Spleen (tissue), 11 donors: Measurements from ENCODE around the gene TTC34. TPM values are rescaled to one million over a fixed set of nuclear protein-coding genes. Genes with fewer than 3 reads are reported as not detected.

Experiments used
- DNase-seq: peaks from one replicate; pipeline ENCODE4 v3.0.0-alpha.2; 2020
- H3K27ac ChIP-seq, 8 donors: fragments of 200-600 bp; sonication (generic) in 7 of 8; 1 replicate in 4 of 8; 2 replicates in 4 of 8; pipeline versions ENCODE4 v1.5.0 to v1.8.0; 2016 to 2021; ENCODE audit warnings: inconsistent platforms in 4 of 8, mild to moderate bottlenecking in 4 of 8, moderate library complexity in 1 of 8
- H3K27me3 ChIP-seq, 7 donors: fragments of 200-600 bp; sonication (generic) in 6 of 7; replicated peaks in 1 of 7; 1 replicate in 4 of 7; 2 replicates in 3 of 7; pipeline versions ENCODE4 v1.5.0 to v1.8.0; 2016 to 2021; ENCODE audit warnings: inconsistent platforms in 3 of 7, mild to moderate bottlenecking in 1 of 7
- H3K36me3 ChIP-seq, 6 donors: fragments of 200-600 bp; sonication (generic) in 5 of 6; 1 replicate in 4 of 6; 2 replicates in 2 of 6; pipeline versions ENCODE4 v1.5.0 to v1.8.0; 2016 to 2021; ENCODE audit warnings: inconsistent platforms in 2 of 6
- H3K4me1 ChIP-seq, 6 donors: fragments of 200-600 bp; sonication (generic) in 5 of 6; 1 replicate in 3 of 6; 2 replicates in 3 of 6; pipeline versions ENCODE4 v1.5.0 to v1.8.0; 2016 to 2021; ENCODE audit warnings: inconsistent platforms in 3 of 6
- H3K4me3 ChIP-seq, 8 donors: fragments of 200-600 bp; sonication (generic) in 7 of 8; 1 replicate in 4 of 8; 2 replicates in 4 of 8; pipeline versions ENCODE4 v1.5.0 to v1.8.0; 2016 to 2021; ENCODE audit warnings: inconsistent platforms in 4 of 8, mild to moderate bottlenecking in 4 of 8, moderate library complexity in 2 of 8
- H3K9me3 ChIP-seq, 8 donors: fragments of 200-600 bp; sonication (generic) in 7 of 8; 1 replicate in 4 of 8; 2 replicates in 4 of 8; pipeline versions ENCODE4 v1.5.0 to v1.8.0; 2016 to 2021; ENCODE audit warnings: inconsistent platforms in 4 of 8
- POLR2A ChIP-seq, 3 donors: fragments of 450-650 bp; IDR thresholded peaks; one replicate each; pipeline ENCODE4 v1.5.1; 2017; ENCODE audit warnings: antibody characterized with exemption in 3 of 3, mild to moderate bottlenecking in 1 of 3
- POLR2AphosphoS5 ChIP-seq, 3 donors: sonication (generic); formaldehyde crosslinking; IDR thresholded peaks; one replicate each; pipeline ENCODE4 v1.5.1; 2017; ENCODE audit warnings: antibody characterized with exemption in 3 of 3
- WGBS, 5 donors: extraction: QIAGEN DNeasy Blood & Tissue Kit in 3 of 5; methylation state at CpG; one replicate each; pipeline versions ENCODE4 v1.1.5 to v1.1.7; 2013 to 2018; 5-methylcytosine and 5-hydroxymethylcytosine counted together
- intact Hi-C: fragments of 100-400 bp; cut with DNase I; formaldehyde crosslinking; loops from one replicate; pipeline ENCODE4 v1.15.0; 2023; ENCODE audit warnings: low total_unique reads
- polyA plus RNA-seq, 3 donors: library from polyadenylated mRNA; stranded (reverse); fragments of 200-250 nt; gene quantifications; one replicate each; pipeline ENCODE4 v1.2.1, GENCODE V29; 2013
- total RNA-seq, 7 donors: library from RNA; depleted of rRNA in 3 of 7; stranded (reverse); fragments of >200 nt in 3 of 7; fragmentation: NEBNext Ultra II Directional in 4 of 7; extraction: Animal tissue kit (Norgen Biotek cat#: 25700) in 4 of 7; gene quantifications; one replicate each; pipeline versions ENCODE4 v1.1.0 to v1.2.1, GENCODE V29; 2016 to 2021
- TF ChIP-seq, protein P1 (sequence below), 11 experiments: fragments of 200-600 bp in 7 of 11; fragments of 450-650 bp in 4 of 11; sonication (generic) in 4 of 11; IDR thresholded peaks in 8 of 11; conservative IDR thresholded peaks in 3 of 11; 1 replicate in 7 of 11; 2 replicates in 4 of 11; pipeline versions ENCODE4 v1.4.0 to v1.8.0; 2016 to 2021; ENCODE audit warnings: antibody characterized with exemption in 11 of 11, inconsistent platforms in 4 of 11, mild to moderate bottlenecking in 1 of 11
- donor health status: healthy with polysubstance abuse.
- donor health status: DM: no; HTN: no; CAD: no; lungs with moderate emphysema.
- donor health status: DM: no; HTN: no; CAD: no.
- donor health status: Bipolar disorder and iron deficiency.
- donor health status: healthy.
- donor health status: DM: no; HTN: no; CAD: no.
- donor health status: DM: yes; HTN: yes; CAD: no.

TTC34 gene
- total and polyA plus RNA-seq, 10 donors: 0.09 to 2.8 (median 1.4) TPM

DNA sequence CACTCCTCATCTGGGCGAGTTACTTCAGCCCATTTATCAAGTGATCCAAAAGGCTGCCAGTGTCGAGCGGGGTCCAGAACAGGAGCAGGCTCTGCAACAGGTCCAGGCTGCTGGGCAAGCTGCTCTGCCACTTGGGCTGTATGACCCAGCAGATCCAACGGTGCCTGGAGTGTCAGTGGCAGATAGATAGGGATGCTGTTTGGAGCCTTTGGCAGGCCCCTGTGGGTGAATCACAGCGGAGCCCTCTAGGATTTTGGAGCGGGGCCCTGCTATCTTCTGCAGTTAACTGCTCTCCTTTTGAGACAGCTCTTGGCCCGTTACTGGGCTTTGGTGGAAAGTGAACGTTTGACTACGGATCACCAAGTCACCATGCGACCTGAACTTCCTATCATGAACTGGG, 176.2 kb downstream of the TTC34 start:
- H3K4me3 ChIP-seq: no peak overlapping the region
- no peak for DNase-seq
- H3K27ac ChIP-seq: no peak overlapping the region
- 81 to 93% (median 86%) methylated on average over 10 of the region's 10 CpGs for WGBS, 5 donors
- H3K27me3 ChIP-seq: peaks cover 4 to 64% (median 47%) of the 10 kb centered on the region in 7 donors
- no peaks in the 10 kb centered on the region for H3K36me3 ChIP-seq
- peaks cover 0 to 15% (median 11%) of the 10 kb centered on the region in 6 donors for H3K4me1 ChIP-seq
- no peak for TF ChIP-seq POLR2A (IDR thresholded peaks at IDR 0.05)
- TF ChIP-seq, protein P1, sequence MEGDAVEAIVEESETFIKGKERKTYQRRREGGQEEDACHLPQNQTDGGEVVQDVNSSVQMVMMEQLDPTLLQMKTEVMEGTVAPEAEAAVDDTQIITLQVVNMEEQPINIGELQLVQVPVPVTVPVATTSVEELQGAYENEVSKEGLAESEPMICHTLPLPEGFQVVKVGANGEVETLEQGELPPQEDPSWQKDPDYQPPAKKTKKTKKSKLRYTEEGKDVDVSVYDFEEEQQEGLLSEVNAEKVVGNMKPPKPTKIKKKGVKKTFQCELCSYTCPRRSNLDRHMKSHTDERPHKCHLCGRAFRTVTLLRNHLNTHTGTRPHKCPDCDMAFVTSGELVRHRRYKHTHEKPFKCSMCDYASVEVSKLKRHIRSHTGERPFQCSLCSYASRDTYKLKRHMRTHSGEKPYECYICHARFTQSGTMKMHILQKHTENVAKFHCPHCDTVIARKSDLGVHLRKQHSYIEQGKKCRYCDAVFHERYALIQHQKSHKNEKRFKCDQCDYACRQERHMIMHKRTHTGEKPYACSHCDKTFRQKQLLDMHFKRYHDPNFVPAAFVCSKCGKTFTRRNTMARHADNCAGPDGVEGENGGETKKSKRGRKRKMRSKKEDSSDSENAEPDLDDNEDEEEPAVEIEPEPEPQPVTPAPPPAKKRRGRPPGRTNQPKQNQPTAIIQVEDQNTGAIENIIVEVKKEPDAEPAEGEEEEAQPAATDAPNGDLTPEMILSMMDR (IDR thresholded peaks at IDR 0.05 in 8 of 11, conservative IDR thresholded peaks at IDR 0.05 in 3 of 11): no peak
- TF ChIP-seq POLR2AphosphoS5 (IDR thresholded peaks at IDR 0.05): no peak
- intact Hi-C loops: no loop called here
- H3K9me3 ChIP-seq: peaks cover 0 to 14% (median 8%) of the 10 kb centered on the region in 8 donors

DNA sequence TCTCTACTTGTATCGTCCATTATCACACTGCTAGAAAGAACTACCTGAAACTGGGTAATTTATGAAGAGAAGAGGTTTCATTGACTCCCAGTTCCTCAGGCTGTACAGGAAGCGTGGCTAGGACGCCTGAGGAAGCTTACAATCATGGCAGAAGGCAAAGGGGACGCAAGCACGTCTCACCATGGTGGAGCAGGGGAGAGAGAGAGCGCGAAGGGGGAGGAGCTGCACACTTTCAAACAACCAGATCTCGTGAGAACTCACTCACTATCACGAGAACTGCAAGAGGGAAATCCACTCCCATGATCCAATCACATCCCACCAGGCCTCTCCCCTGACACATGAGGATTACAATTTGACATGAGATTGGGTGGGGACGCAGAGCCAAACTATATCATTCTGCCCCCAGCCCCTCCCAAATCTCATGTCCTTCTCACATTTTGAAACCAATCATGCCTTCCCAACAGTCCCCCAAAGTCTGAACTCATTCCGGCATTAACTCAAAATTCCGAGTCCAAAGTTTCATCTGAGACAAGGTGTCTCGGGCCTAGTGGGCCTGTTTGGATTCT, 176.7 kb downstream of the TTC34 start:
- no peak overlapping the region for H3K4me3 ChIP-seq
- peaks cover 4 to 60% (median 46%) of the 10 kb centered on the region in 7 donors for H3K27me3 ChIP-seq
- DNase-seq: no peak
- no peak for TF ChIP-seq POLR2A (IDR thresholded peaks at IDR 0.05)
- no peak for TF ChIP-seq POLR2AphosphoS5 (IDR thresholded peaks at IDR 0.05)
- TF ChIP-seq, protein P1 (IDR thresholded peaks at IDR 0.05 in 8 of 11, conservative IDR thresholded peaks at IDR 0.05 in 3 of 11): no peak
- intact Hi-C loops: no loop called here
- WGBS, 5 donors: 71 to 83% (median 74%) methylated on average over 13 of the region's 13 CpGs
- H3K27ac ChIP-seq: no peak overlapping the region
- peaks cover 0 to 19% (median 9%) of the 10 kb centered on the region in 8 donors for H3K9me3 ChIP-seq
- H3K4me1 ChIP-seq: peaks cover 0 to 15% (median 11%) of the 10 kb centered on the region in 6 donors
- no peaks in the 10 kb centered on the region for H3K36me3 ChIP-seq

DNA sequence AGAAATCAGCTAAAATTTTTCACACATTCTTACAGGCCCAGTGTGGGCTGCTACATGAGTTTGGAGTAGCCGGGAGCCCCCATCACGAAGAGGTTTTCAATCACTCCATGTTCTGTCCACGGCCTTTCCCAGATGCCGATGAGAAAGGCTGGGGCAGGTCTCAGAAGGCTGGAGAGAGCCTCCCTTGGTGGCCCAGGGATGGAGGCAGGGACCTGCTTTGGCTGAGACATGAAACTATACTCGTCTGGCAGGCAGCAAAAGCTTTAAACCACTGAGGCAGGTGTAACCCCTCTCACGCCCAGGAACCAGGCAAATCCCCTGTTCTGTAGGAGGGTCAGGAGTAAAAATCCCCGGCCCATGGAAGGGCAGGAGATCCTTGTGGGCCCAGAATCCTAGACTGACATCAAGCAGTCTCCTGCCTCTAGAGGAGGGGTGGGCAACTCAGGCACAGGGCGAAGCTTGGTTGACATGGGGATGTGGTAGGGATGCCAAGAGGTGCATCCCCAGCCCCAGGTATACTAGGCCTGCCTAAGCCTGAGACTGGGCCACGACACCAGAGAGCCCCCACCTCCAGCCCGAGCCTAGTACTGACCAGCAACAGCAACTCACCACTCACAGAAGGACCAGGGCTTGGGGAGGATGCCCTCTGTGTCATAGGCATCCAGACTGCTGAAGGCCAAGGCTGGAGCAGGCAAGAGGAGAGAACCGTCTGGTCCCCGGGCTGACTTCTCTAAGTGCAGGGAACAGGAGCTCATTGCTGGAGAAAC, 177.7 kb downstream of the TTC34 start:
- peak; percentile 36 for DNase-seq
- 64 to 84% (median 75%) methylated on average over 8 to 12 of the region's 12 CpGs for WGBS, 5 donors
- H3K27me3 ChIP-seq: peaks cover 4 to 49% (median 35%) of the 10 kb centered on the region in 7 donors
- intact Hi-C loops: no loop called here
- H3K27ac ChIP-seq: no peak overlapping the region
- H3K4me3 ChIP-seq: no peak overlapping the region
- H3K4me1 ChIP-seq: peaks cover 0 to 9% (median 7%) of the 10 kb centered on the region in 6 donors
- TF ChIP-seq, protein P1 (IDR thresholded peaks at IDR 0.05 in 8 of 11, conservative IDR thresholded peaks at IDR 0.05 in 3 of 11): no peak
- no peak for TF ChIP-seq POLR2AphosphoS5 (IDR thresholded peaks at IDR 0.05)
- no peak for TF ChIP-seq POLR2A (IDR thresholded peaks at IDR 0.05)
- no peaks in the 10 kb centered on the region for H3K36me3 ChIP-seq
- H3K9me3 ChIP-seq: peaks cover 0 to 20% (median 10%) of the 10 kb centered on the region in 8 donors

DNA sequence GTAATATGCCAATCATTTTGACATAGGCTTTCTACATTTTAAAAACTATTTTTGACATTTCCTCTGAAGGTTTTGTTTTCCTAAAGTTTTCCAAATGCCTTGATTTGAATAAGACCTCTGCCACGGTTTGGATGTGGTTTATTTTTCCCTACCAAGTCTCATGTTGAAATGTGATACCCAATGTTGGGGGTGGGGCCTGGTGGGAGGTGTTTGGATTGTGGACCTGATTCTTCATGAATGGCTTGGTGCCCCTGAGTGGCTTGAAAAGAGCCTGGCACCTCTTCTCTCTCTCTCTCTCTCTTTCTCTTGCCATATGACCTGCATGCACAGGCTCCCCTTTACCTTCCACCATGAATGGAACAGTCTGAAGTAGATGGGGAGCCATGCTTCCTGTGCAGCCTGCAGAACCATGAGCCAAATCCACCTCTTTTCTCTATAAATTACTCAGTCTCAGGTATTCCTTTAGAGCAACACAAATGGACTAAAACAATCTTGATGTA, 183.5 kb downstream of the TTC34 start:
- intact Hi-C loops: no loop called here
- Histone ChIP-seq H3K27me3 (peaks cover 0 to 12% (median 0%) of the 10 kb centered on the region in 7 donors), H3K4me3 (no peak overlapping the region), H3K9me3 (peaks cover 0 to 58% (median 48%) of the 10 kb centered on the region in 8 donors), H3K27ac (no peak overlapping the region), H3K4me1 (no peaks in the 10 kb centered on the region), H3K36me3 (no peaks in the 10 kb centered on the region)
- 2 to 21% (median 7%) methylated on average over 1 of the region's 1 CpG for WGBS, 5 donors
- no peak for TF ChIP-seq POLR2A (IDR thresholded peaks at IDR 0.05)
- TF ChIP-seq, protein P1 (IDR thresholded peaks at IDR 0.05 in 8 of 11, conservative IDR thresholded peaks at IDR 0.05 in 3 of 11): no peak
- no peak for TF ChIP-seq POLR2AphosphoS5 (IDR thresholded peaks at IDR 0.05)
- DNase-seq: no peak
